Progenitor cell of endocrine pancreas (in vitro differentiated cells): ENCODE measurements around the gene ELMOD3. TPM values are rescaled to one million over a fixed set of nuclear protein-coding genes. Genes with fewer than 3 reads are reported as not detected.
A peak's percentile ranks its signal among the peaks of the same experiment; 100 is the strongest.
"Not testable (repeated sequence)": the region's sequence is repeated elsewhere in the genome, so short reads cannot be mapped to it uniquely, and the experiment has no call there.

Experiments
- DNase-seq: peaks from one replicate; pipeline ENCODE4 v3.0.0; 2021; ENCODE audit warnings: low spot score; ENCODE audit not compliant: unreplicated experiment
- H3K27ac Mint-ChIP-seq: 2 replicates; pipeline ENCODE4 v1.8.0; 2021; ENCODE audit warnings: mild to moderate bottlenecking, moderate library complexity, mixed read lengths
- H3K27me3 Mint-ChIP-seq: 2 replicates; pipeline ENCODE4 v1.8.0; 2021; ENCODE audit warnings: mixed read lengths
- H3K36me3 Mint-ChIP-seq: 2 replicates; pipeline ENCODE4 v1.8.0; 2022; ENCODE audit warnings: mixed read lengths; ENCODE audit not compliant: insufficient read depth
- H3K4me1 Mint-ChIP-seq: 2 replicates; pipeline ENCODE4 v1.8.0; 2021; ENCODE audit warnings: low read depth, mixed read lengths
- H3K4me3 Mint-ChIP-seq: 2 replicates; pipeline ENCODE4 v1.8.0; 2021; ENCODE audit warnings: low read depth, mild to moderate bottlenecking, moderate library complexity, mixed read lengths
- H3K9me3 Mint-ChIP-seq: 2 replicates; pipeline ENCODE4 v1.8.0; 2021; ENCODE audit warnings: low read depth, mixed read lengths
- CTCF ChIP-seq: fragments of 200-600 bp; sonication (generic); IDR thresholded peaks from one replicate; pipeline ENCODE4 v1.5.0; 2021; ENCODE audit warnings: antibody characterized with exemption, mild to moderate bottlenecking; ENCODE audit not compliant: unreplicated experiment
- total RNA-seq: library from RNA; stranded (reverse); gene quantifications from 2 replicates; pipeline ENCODE4 v1.2.1, GENCODE V29; 2021

ELMOD3 gene
- total RNA-seq, 1 donor from 2014 or later: 25.6 TPM

GRCh38 chr2:85309699-85310321, 44.8 kb upstream of the ELMOD3 start:
- H3K4me3 Mint-ChIP-seq: no peak overlapping the region
- H3K36me3 Mint-ChIP-seq: peaks cover 19% of the 10 kb centered on the region
- H3K27me3 Mint-ChIP-seq: no peaks in the 10 kb centered on the region
- no peaks in the 10 kb centered on the region for H3K4me1 Mint-ChIP-seq
- peak overlapping the region; percentile 67 for H3K27ac Mint-ChIP-seq
- no peak for TF ChIP-seq CTCF
- H3K9me3 Mint-ChIP-seq: no peaks in the 10 kb centered on the region
- no peak for DNase-seq

- no peaks in the 10 kb centered on the region for H3K27me3 Mint-ChIP-seq
- TF ChIP-seq CTCF: no peak
- H3K36me3 Mint-ChIP-seq: peaks cover 17% of the 10 kb centered on the region
- peak overlapping the region; percentile 67 for H3K27ac Mint-ChIP-seq
- H3K9me3 Mint-ChIP-seq: no peaks in the 10 kb centered on the region
- no peak for DNase-seq
- H3K4me3 Mint-ChIP-seq: no peak overlapping the region
- no peaks in the 10 kb centered on the region for H3K4me1 Mint-ChIP-seq
Measured at GRCh38 chr2:85310330-85310729, 44.2 kb upstream of the ELMOD3 start.

- no peaks in the 10 kb centered on the region for H3K27me3 Mint-ChIP-seq
- no peak for DNase-seq
- TF ChIP-seq CTCF: no peak
Measured at GRCh38 chr2:85312404-85312803, 42.2 kb upstream of the ELMOD3 start.

GRCh38 chr2:85314884-85315242, 39.7 kb upstream of the ELMOD3 start:
- no peak for TF ChIP-seq CTCF
- Mint-ChIP-seq H3K4me3 (no peak overlapping the region), H3K27me3 (no peaks in the 10 kb centered on the region), H3K4me1 (no peaks in the 10 kb centered on the region), H3K9me3 (no peaks in the 10 kb centered on the region), H3K27ac (no peak overlapping the region), H3K36me3 (peaks cover 14% of the 10 kb centered on the region)
- DNase-seq: no peak

More at GRCh38 chr2:85312404-85312803, 42.2 kb upstream of the ELMOD3 start:
- no peak overlapping the region for H3K4me3 Mint-ChIP-seq
- H3K36me3 Mint-ChIP-seq: peaks cover 17% of the 10 kb centered on the region
- H3K9me3 Mint-ChIP-seq: no peaks in the 10 kb centered on the region
- no peaks in the 10 kb centered on the region for H3K4me1 Mint-ChIP-seq
- no peak overlapping the region for H3K27ac Mint-ChIP-seq

- Mint-ChIP-seq H3K36me3 (peaks cover 21% of the 10 kb centered on the region), H3K27ac (peak overlapping the region; percentile 39)
- not testable (repeated sequence) for H3K9me3 Mint-ChIP-seq, H3K4me1 Mint-ChIP-seq, H3K27me3 Mint-ChIP-seq, DNase-seq, H3K4me3 Mint-ChIP-seq
Measured at GRCh38 chr2:85315921-85316320, 38.6 kb upstream of the ELMOD3 start.
